Endometrial microvascular endothelial cells (primary cell): Measurements from ENCODE around the gene PCNX4. TPM values are rescaled to one million over a fixed set of nuclear protein-coding genes. Genes with fewer than 3 reads are reported as not detected.
"Not testable (repeated sequence)": the region's sequence is repeated elsewhere in the genome, so short reads cannot be mapped to it uniquely, and the experiment has no call there.

Experiments used
- in situ Hi-C: cut with HindIII; loops from 2 replicates; pipeline ENCODE4 v1.10.0; 2017; ENCODE audit warnings: low sequenced_read_pairs, low pct_unique_long_range_greater_than_20kb; ENCODE audit errors: inconsistent ontology term
- total RNA-seq: library from RNA; depleted of rRNA; stranded (reverse); fragments of >200 nt; gene quantifications from one replicate; pipeline ENCODE4 v1.2.3, GENCODE V29; 2015; ENCODE audit errors: inconsistent ontology term

The PCNX4 gene
- total RNA-seq, 1 donor from 2014 or later, result 57.3 TPM

- in situ Hi-C loops, result no loop called here
Measured at GRCh38 chr14:60097974-60098373, 6.3 kb downstream of the PCNX4 start.

GRCh38 chr14:60099855-60100254 lies 8.1 kb downstream of the PCNX4 start:
- in situ Hi-C loops, result not testable (repeated sequence)

GRCh38 chr14:60101786-60102185 lies 10.1 kb downstream of the PCNX4 start:
- in situ Hi-C loops, result no loop called here

GRCh38 chr14:60102389-60102788 lies 10.7 kb downstream of the PCNX4 start:
- in situ Hi-C loops, result no loop called here

- in situ Hi-C loops, result no loop called here
Measured at GRCh38 chr14:60106339-60106738, 14.6 kb downstream of the PCNX4 start.

DNA sequence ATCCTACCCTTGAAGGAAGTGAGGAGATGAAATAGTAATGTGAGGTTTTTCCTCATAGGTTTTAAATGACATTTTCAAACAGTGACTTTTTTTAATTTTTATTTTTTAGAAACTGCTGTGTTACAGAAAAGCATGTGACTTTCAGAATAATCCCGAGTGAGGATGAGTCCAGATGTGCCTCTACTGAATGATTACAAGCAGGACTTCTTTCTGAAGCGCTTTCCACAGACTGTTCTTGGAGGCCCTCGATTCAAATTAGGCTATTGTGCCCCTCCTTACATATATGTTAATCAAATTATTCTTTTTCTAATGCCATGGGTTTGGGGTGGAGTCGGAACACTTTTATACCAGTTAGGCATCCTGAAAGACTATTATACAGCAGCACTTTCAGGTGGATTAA lies 15.8 kb downstream of the PCNX4 start:
- in situ Hi-C loops, result no loop called here

DNA sequence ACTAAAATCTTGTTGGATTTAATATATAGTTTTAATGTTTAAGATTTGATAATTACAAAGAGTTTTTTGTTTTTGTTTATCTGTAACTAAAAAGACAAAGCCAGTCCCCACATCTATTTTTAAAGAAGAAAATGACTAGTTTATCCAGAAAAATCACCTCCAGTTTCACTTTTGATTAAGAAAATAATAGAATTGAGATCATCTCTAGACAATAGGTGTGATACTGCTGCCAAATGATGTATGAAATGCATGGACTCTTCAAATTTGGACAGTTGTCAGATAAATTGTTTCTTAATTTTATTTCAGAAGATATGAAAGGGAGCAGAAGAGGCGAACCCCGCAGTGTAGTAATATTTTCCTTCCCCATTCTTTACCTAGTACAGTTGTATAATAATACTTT lies 20.0 kb downstream of the PCNX4 start:
- in situ Hi-C loops, result no loop called here

- in situ Hi-C loops, result no loop called here
Measured at GRCh38 chr14:60114881-60115280, 23.2 kb downstream of the PCNX4 start.

- in situ Hi-C loops, result no loop called here
Measured at GRCh38 chr14:60116181-60116580, 24.5 kb downstream of the PCNX4 start.

DNA sequence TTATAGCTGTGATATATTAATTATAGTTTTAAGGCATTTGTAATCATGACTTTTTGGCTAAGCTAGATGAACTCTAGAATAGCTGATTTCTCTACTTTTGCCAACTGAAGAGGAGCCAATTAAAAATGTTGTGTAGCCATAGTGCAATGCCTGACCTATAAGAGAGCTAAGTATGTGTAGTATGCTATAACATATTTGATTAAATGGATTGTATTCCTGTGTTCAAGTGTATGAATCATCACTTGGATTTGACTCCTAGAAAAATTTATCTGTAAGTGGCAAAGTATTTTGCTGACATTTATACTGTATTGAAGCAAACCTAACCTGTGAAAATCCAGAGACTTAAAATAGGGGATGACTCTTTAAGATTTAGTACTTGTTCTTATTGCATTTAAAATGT lies 34.2 kb downstream of the PCNX4 start:
- in situ Hi-C loops, result no loop called here

DNA sequence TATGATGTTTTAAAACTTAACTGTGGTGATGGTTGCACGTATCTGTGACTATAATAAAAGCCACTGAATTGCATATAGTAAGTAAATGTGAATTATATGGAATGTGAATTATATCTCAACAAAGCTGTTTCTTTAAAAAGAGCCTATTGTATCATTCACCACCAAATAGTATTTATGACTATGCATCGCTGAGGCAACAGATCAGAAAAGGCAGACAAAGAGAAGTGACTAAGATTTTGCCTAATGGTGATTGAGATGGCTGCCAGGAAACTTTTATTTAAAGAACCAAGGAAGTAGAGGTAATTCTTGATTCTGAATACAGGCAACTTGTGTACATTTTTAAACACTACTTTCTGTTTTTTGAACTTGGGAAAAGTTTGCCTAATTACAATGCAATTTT lies 41.8 kb downstream of the PCNX4 start:
- in situ Hi-C loops, result no loop called here

DNA sequence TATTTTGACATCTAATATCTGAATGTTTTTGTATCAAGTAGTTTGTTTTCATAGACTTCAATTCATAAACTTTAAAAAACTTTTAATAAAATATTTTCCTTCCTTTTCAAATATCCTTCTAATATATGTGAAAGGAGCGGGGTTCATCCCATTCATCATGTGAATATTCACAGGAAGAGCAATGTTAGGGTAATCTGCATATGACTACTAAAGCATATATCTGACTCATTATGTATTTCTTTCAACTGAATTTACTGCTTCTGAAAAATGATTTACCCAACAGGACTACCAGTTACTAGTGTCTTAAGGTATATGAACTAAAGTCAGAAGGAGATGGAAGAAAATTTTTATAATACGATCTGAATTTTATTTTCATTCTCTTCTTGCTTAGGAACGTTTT lies 43.0 kb downstream of the PCNX4 start:
- in situ Hi-C loops, result no loop called here

- in situ Hi-C loops, result no loop called here
Measured at GRCh38 chr14:60151715-60152114, 60.0 kb downstream of the PCNX4 start.

DNA sequence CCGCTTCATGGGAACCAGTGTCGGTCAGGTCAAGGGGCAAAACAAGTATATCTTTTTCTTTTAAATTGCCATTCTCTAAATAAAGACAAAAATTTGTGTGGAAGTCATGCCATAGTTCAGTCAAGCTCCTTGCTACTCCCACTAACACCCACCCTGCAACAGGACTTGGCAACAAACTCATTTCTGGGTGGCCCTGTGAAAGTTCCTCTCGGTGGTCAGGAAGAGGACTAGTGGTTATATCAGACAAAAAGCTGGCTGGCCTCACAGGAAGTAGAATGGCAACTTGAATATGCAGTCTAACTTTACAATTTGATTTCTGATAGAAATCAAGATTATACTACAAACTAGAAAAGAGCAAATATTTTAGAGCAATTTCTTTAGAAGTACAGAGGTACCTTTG lies 62.3 kb downstream of the PCNX4 start:
- in situ Hi-C loops, result no loop called here

DNA sequence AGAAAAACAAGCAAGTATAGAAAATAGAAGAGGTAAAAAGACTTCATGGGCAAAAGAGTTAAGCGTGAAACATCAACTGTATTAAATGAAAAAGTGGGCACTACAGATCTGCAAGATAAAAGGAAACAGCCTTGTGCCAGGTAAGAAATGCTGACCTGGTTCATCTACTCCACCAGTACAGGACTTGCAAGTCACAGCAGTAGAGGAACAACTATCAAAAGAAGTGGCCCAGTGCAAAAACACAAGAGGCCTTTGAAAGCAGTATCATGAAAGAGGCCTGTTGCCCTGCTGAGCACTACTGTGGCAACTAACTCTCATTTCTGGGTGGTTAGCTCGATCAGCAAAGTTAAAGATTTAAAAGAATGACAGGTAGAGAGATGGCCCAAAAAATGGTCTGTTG lies 62.9 kb downstream of the PCNX4 start:
- in situ Hi-C loops, result no loop called here

GRCh38 chr14:60160422-60160821 lies 68.7 kb downstream of the PCNX4 start:
- in situ Hi-C loops, result no loop called here

- in situ Hi-C loops, result no loop called here
Measured at GRCh38 chr14:60161196-60162107, 69.7 kb downstream of the PCNX4 start.

GRCh38 chr14:60163693-60164092 lies 72.0 kb downstream of the PCNX4 start:
- in situ Hi-C loops, result no loop called here

- in situ Hi-C loops, result no loop called here
Measured at GRCh38 chr14:60164404-60164711, 72.6 kb downstream of the PCNX4 start.

DNA sequence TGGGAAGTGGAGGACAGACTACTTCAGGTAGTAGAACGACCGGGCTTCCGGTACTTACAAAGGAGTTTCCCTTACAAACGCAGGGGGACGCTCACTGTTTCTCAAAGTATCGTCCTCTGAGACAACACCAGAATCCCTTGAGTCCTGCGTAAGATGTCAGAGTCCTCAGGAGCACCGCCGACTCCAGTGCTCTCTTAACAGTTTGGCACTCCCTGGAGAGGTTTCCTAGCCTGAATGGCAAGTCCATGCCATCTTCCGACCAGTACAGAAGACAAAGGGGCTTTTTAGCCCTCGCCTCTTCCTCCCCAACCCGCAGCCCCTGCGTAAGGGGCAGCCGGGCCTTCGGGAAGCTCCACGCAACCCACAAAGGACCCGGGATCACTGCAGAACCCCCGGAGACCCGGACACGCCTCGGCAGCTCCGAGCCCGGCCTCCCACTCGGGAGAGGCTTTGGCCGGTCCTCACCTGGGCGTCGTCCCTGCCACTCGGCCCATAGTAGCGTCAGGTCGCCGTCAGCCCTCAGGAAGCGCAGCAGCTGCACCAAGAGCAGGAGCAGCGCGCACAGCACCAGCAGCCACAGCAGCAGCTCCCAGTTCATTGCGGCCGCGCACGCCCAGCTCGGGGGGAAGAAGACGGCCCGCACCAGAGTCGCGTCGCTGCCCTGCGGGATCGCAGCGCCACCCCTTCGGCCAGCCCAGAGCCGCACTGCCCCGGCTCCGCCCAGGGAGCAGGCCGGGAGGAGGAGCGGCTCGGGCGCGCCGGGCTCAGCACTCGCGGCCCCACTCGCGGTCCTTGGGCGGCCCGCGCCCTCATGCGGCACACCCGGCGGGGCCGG lies 73.2 kb downstream of the PCNX4 start, which contains the start of gene DHRS7:
DHRS7 (minus strand) TSS at position 687 of the 835 bp plus-strand sequence; CDS start at position 598, 89 bp downstream.
- in situ Hi-C loops, result no loop called here
